HK-2 (cell line): ENCODE results near the gene AQP7.
"Not testable (repeated sequence)": the region's sequence is repeated elsewhere in the genome, so short reads cannot be mapped to it uniquely, and the experiment has no call there.

ENCODE experiments used
- DNase-seq: peaks from one replicate; pipeline ENCODE4 v3.0.0-alpha.2; 2018; ENCODE audit not compliant: unreplicated experiment

AQP7 gene

GRCh38 chr9:33402371-33402770 is at the start of gene AQP7:
Gene AQP7, minus strand, starts transcription at chr9:33402568. Its CDS starts 1,306 bp downstream, at chr9:33401262.
- not testable (repeated sequence) for DNase-seq

GRCh38 chr9:33450621-33451146 is 48.3 kb upstream of the AQP7 start:
- no peak for DNase-seq

GRCh38 chr9:33449715-33450114 is 47.3 kb upstream of the AQP7 start:
- no peak for DNase-seq

- no peak for DNase-seq
These were observed 45.6 kb upstream of the AQP7 start for GRCh38 chr9:33447799-33448553.

GRCh38 chr9:33446946-33447798 is 44.8 kb upstream of the AQP7 start, which contains the start of gene AQP3:
Gene AQP3, minus strand, starts transcription at chr9:33447593. Its CDS starts 63 bp downstream, at chr9:33447530.
- DNase-seq = peak; percentile 53

GRCh38 chr9:33446240-33446945 is 44.0 kb upstream of the AQP7 start:
- DNase-seq = no peak

GRCh38 chr9:33445389-33446239 is 43.2 kb upstream of the AQP7 start:
- no peak for DNase-seq

- DNase-seq = no peak
These were observed 41.2 kb upstream of the AQP7 start for GRCh38 chr9:33443464-33444154.

- no peak for DNase-seq
These were observed 40.7 kb upstream of the AQP7 start for GRCh38 chr9:33443047-33443446.

- no peak for DNase-seq
These were observed 39.8 kb upstream of the AQP7 start for GRCh38 chr9:33442125-33442524.

- no peak for DNase-seq
These were observed 38.2 kb upstream of the AQP7 start for GRCh38 chr9:33440609-33441008.

- DNase-seq = no peak
These were observed 37.8 kb upstream of the AQP7 start for GRCh38 chr9:33440204-33440603.

GRCh38 chr9:33439731-33440130 is 37.4 kb upstream of the AQP7 start:
- no peak for DNase-seq

GRCh38 chr9:33438926-33439680 is 36.7 kb upstream of the AQP7 start:
- no peak for DNase-seq

- DNase-seq = no peak
These were observed 35.5 kb upstream of the AQP7 start for GRCh38 chr9:33437898-33438297.

- no peak for DNase-seq
These were observed 34.8 kb upstream of the AQP7 start for GRCh38 chr9:33437205-33437604.

GRCh38 chr9:33436445-33436844 is 34.1 kb upstream of the AQP7 start:
- no peak for DNase-seq

GRCh38 chr9:33435821-33436277 is 33.5 kb upstream of the AQP7 start:
- DNase-seq = no peak

- DNase-seq = no peak
These were observed 32.1 kb upstream of the AQP7 start for GRCh38 chr9:33434317-33435105.
